OCI-LY1 (cell line): Measurements from ENCODE around the gene PDGFA.

Experiments
- H2AFZ ChIP-seq: fragments of 200-600 bp; sonication (generic), shearing (Covaris generic); 2 replicates; pipeline ENCODE4 v1.6.0; 2014; ENCODE audit warnings: antibody characterized with exemption, mild to moderate bottlenecking, low read length
- H3F3A ChIP-seq: fragments of 200-600 bp; sonication (generic), shearing (Covaris generic); 2 replicates; pipeline ENCODE4 v1.6.0; 2014; ENCODE audit warnings: mild to moderate bottlenecking, antibody characterized with exemption, low read length, moderate library complexity; ENCODE audit not compliant: insufficient read depth
- H3K27ac ChIP-seq: fragments of 200-600 bp; sonication (generic); 2 replicates; pipeline ENCODE4 v1.5.1; 2014; ENCODE audit warnings: low read length, mixed run types, mild to moderate bottlenecking, low read depth; ENCODE audit not compliant: poor library complexity, severe bottlenecking
- H3K27me3 ChIP-seq: fragments of 200-600 bp; sonication (generic); 2 replicates; pipeline ENCODE4 v1.6.0; 2014; ENCODE audit warnings: antibody characterized with exemption, mild to moderate bottlenecking, low read length, moderate library complexity; ENCODE audit not compliant: insufficient read depth
- H3K36me3 ChIP-seq: fragments of 200-600 bp; sonication (generic); 2 replicates; pipeline ENCODE4 v1.6.1; 2014; ENCODE audit warnings: mild to moderate bottlenecking, antibody characterized with exemption, low read length, moderate library complexity, mixed read lengths; ENCODE audit not compliant: insufficient read depth
- H3K4me1 ChIP-seq: fragments of 200-600 bp; sonication (generic); 2 replicates; pipeline ENCODE4 v1.5.1; 2014; ENCODE audit warnings: mild to moderate bottlenecking, low read length, moderate library complexity; ENCODE audit not compliant: insufficient read depth, severe bottlenecking
- H3K4me2 ChIP-seq: fragments of 200-600 bp; sonication (generic), shearing (Covaris generic); 2 replicates; pipeline ENCODE4 v1.6.1; 2014; ENCODE audit warnings: low read length
- H3K4me3 ChIP-seq: fragments of 200-600 bp; sonication (generic); 2 replicates; pipeline ENCODE4 v1.5.1; 2014; ENCODE audit warnings: low read length, low read depth, mild to moderate bottlenecking, mixed read lengths; ENCODE audit not compliant: poor library complexity, severe bottlenecking
- H3K79me2 ChIP-seq: fragments of 200-600 bp; shearing (Covaris generic); 2 replicates; pipeline ENCODE4 v1.6.1; 2016; ENCODE audit warnings: mixed run types, low read length, mixed read lengths; ENCODE audit not compliant: insufficient read depth
- H3K9ac ChIP-seq: fragments of 200-600 bp; sonication (generic), shearing (Covaris generic); 2 replicates; pipeline ENCODE4 v1.6.1; 2014; ENCODE audit warnings: mild to moderate bottlenecking, low read length, mixed read lengths
- H3K9me2 ChIP-seq: fragments of 200-600 bp; sonication (generic), shearing (Covaris generic); 2 replicates; pipeline ENCODE4 v1.6.1; 2014; ENCODE audit warnings: low read depth, mild to moderate bottlenecking, low read length, mixed read lengths
- H3K9me3 ChIP-seq: fragments of 200-600 bp; shearing (Covaris generic); 2 replicates; pipeline ENCODE4 v1.6.1; 2014; ENCODE audit warnings: low read length, mixed read lengths
- H4K20me1 ChIP-seq: fragments of 200-600 bp; sonication (generic), shearing (Covaris generic); 2 replicates; pipeline ENCODE4 v1.6.0; 2016; ENCODE audit warnings: mild to moderate bottlenecking, low read length; ENCODE audit not compliant: insufficient read depth
- CTCF ChIP-seq: fragments of 200-600 bp; sonication (generic), shearing (Covaris generic); IDR thresholded peaks from 2 replicates; pipeline ENCODE4 v1.5.1; 2017; ENCODE audit warnings: mild to moderate bottlenecking, antibody characterized with exemption, low read length, moderate library complexity, mixed read lengths
- EZH2 ChIP-seq: fragments of 200-600 bp; sonication (generic), shearing (Covaris generic); IDR thresholded peaks from 2 replicates; pipeline ENCODE4 v1.8.0; 2017; ENCODE audit warnings: borderline replicate concordance, mixed run types, mild to moderate bottlenecking, antibody characterized with exemption, low read length, moderate library complexity, mixed read lengths

The PDGFA gene

GRCh38 chr7:499853-500485 lies 19.7 kb downstream of the PDGFA start:
- Histone ChIP-seq H3K9me2 (no peaks in the 10 kb centered on the region), H2AFZ (no peak overlapping the region), H3K27ac (no peak overlapping the region), H3K4me2 (no peak overlapping the region), H3F3A (no peaks in the 10 kb centered on the region), H3K36me3 (no peaks in the 10 kb centered on the region), H3K9ac (no peak overlapping the region), H3K9me3 (no peaks in the 10 kb centered on the region), H3K27me3 (no peaks in the 10 kb centered on the region), H3K79me2 (no peaks in the 10 kb centered on the region), H4K20me1 (no peaks in the 10 kb centered on the region), H3K4me1 (no peaks in the 10 kb centered on the region), H3K4me3 (no peak overlapping the region)
- TF ChIP-seq CTCF = no peak
- no peak for TF ChIP-seq EZH2

- Histone ChIP-seq H4K20me1 (no peaks in the 10 kb centered on the region), H3K4me3 (no peak overlapping the region), H3K9me3 (no peaks in the 10 kb centered on the region), H3K9ac (no peak overlapping the region), H3K4me1 (no peaks in the 10 kb centered on the region), H3K79me2 (no peaks in the 10 kb centered on the region), H3K4me2 (no peak overlapping the region), H2AFZ (no peak overlapping the region), H3K27ac (no peak overlapping the region), H3F3A (no peaks in the 10 kb centered on the region), H3K9me2 (no peaks in the 10 kb centered on the region), H3K36me3 (no peaks in the 10 kb centered on the region), H3K27me3 (no peaks in the 10 kb centered on the region)
- TF ChIP-seq EZH2 = no peak
- TF ChIP-seq CTCF = no peak
Measured at GRCh38 chr7:498678-499641, 20.7 kb downstream of the PDGFA start.

GRCh38 chr7:497946-498655 lies 21.5 kb downstream of the PDGFA start:
- H3K36me3 ChIP-seq = no peaks in the 10 kb centered on the region

More at GRCh38 chr7:497946-498655, 21.5 kb downstream of the PDGFA start:
- Histone ChIP-seq H3K9ac (no peak overlapping the region), H2AFZ (no peak overlapping the region), H4K20me1 (no peaks in the 10 kb centered on the region), H3K27me3 (no peaks in the 10 kb centered on the region), H3K4me3 (no peak overlapping the region), H3K9me2 (no peaks in the 10 kb centered on the region), H3K4me1 (no peaks in the 10 kb centered on the region), H3K9me3 (no peaks in the 10 kb centered on the region), H3K27ac (no peak overlapping the region), H3F3A (no peaks in the 10 kb centered on the region), H3K4me2 (no peak overlapping the region), H3K79me2 (no peaks in the 10 kb centered on the region)
- TF ChIP-seq EZH2 (no peak), CTCF (no peak)
